GM19351 (cell line): ENCODE measurements around the gene PDIA5.

Source experiments
- ATAC-seq: cut with Tn5 transposase; IDR thresholded peaks from one replicate; pipeline ENCODE4 v1.9.1; 2021; ENCODE audit warnings: mild to moderate bottlenecking, moderate library complexity; ENCODE audit not compliant: unreplicated experiment

PDIA5 gene

DNA sequence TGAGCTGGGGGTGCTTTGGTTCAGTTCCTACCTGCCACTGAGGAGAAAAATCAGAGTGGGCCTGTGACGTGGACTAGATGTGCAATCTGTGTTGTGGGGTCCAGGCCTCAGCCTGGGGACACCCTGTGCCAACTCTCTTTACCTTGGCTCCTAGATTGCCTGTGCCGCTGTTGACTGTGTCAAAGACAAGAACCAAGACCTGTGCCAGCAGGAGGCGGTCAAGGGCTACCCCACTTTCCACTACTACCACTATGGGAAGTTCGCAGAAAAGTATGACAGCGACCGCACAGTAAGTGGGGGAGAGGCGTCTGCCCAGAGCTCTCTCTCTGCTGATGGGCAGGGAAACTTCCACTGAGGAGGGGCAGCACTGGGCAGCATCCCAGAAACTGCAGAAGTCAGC is 94.3 kb downstream of the PDIA5 start:
- ATAC-seq = no peak

DNA sequence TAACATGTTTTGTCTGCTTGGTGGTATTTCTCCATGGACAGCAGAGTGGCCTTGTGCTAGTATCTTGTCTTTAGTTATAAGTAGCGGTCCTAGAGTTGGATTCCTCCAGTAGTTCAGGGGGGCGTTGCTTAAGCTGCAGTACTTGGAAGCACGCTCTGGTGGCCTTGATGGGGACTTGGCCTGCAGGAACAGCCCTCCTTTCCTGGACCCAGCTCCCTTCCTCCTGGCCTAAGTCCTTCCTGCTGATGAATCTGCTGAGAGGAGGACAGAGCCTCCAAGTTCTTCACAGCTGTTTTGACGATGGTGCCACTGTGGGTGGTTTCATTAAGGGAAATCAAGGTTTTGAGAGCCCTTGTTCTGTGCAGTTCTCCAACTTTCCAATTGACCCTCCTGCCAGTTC is 96.3 kb downstream of the PDIA5 start:
- ATAC-seq = no peak

DNA sequence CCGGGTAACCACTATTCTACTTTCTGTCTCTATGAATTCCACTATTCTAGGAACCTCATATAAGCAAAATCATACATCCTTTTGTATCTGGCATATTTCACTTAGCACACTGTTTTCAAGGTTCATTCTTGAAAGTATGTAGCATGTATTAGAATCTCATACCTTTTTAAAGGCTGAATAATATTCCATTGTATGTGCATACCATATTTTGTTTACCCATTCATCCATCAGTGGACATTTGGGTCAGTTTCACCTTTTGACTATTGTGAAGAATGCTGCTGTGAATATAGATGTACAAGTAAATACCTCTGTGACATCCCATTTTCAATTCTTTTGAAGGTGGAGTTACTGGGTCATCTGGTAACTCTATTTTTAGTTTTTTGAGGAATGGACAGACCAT is 98.3 kb downstream of the PDIA5 start:
- ATAC-seq = no peak

DNA sequence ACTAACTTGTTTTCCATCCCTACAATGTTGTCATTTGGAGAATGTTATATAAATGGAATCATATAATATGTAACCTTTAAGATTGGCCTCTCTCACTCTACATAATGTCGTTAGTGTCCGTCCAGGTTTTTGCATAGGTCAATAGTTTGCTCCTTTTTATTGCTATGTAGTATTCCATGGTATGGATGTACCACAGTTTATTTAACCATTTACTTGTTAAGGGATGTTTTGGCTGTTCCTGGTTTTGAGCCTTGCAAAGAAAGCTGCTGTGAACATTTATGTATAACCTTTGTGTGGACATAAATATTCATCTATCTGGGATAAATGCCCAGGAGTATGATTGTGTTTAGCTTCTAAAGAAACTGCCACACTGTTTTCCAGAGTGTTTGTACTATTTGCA is 100.9 kb downstream of the PDIA5 start:
- no peak for ATAC-seq

DNA sequence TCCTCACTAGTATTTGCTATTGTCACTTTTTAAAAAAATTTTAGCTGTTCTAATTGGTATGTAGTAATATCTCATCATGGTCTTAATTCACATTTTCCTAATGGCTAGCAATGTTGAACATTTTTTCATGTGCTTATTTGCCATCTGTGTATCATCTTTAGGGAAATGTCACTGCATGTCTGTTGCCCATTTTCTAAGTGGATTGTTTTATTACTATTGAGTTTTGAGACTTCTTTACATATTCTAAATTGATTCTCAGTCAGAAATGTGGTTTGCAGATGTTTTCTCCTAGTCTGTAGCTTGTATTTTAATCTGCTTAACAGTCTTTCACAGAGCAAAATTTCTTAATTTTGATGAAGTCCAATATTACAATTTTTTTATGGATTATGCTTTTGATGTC is 101.3 kb downstream of the PDIA5 start:
- ATAC-seq = no peak

DNA sequence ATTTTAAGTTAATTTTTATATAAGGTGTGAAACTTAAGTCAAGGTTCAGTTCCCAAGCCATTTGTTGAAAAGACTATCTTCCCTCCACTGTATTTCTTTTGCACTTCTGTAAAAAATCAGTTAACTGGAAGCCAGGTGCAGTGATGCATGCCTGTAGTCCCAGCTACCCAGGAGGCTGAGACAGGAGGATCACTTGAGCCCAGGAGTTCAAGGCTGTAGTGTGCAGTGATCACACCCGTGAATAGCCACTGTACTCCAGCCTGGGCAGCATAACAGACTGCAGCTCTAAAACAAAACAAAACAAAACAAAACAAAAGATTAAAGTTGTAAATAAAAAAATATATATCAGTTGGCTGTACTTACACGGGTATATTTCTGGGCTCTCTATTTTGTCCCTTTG is 101.8 kb downstream of the PDIA5 start:
- no peak for ATAC-seq

DNA sequence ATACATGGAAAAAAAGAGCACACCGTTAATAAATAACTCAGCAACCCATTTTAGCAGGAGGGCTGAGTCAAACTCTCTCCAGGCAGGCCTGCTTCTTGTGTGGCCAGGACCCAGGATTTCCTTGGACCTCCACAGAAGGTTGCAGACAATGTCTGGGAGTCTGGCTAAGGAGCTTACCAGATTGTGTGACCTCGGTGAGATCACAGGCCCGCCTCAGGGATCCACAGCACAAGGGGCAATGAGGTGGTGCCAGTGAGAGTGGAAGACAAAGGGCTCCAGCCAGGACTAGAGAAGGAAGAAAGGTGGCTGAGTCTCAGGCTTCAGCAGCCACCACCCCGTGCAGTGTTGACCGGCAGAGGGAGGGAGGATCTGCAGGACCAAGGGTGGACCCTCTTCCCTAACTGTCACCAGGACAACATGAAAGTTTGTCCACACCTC is 102.7 kb downstream of the PDIA5 start:
- no peak for ATAC-seq

DNA sequence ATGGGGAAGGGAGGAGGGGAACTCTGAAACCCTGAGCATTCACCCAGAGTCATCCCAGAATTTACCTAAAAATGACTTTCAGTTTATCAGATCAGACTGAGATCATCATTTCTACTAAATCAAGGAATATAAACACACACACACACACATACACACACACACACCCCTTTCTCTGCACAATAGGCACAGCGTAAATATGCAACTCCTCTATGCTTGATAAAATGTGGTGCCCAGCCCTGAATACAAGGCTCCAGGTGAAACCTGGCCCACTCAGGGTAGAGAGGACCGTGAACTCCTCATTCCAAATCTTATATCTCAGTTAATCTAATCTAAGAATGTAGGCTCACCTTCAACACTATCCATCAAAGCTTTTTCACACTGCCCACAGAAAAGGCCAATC is 103.1 kb downstream of the PDIA5 start:
- ATAC-seq = no peak

DNA sequence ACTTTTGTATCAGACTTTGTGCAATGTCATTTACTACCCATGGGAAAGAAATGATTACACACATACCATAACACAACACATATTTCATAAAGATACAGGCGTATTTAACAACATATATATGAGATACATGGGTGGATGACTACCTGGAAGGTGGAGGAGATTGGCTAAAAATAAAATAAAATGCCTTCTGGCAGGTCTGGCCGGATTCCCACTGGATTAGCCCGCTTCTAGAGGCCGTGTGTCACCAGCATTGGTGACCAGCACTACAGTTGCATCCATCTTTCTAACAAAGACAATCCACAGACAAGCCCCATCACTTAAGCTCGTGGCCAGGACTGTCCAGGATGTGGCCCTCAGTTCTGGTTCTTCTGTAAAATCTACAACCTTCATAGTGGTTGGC is 114.0 kb downstream of the PDIA5 start:
- no peak for ATAC-seq

DNA sequence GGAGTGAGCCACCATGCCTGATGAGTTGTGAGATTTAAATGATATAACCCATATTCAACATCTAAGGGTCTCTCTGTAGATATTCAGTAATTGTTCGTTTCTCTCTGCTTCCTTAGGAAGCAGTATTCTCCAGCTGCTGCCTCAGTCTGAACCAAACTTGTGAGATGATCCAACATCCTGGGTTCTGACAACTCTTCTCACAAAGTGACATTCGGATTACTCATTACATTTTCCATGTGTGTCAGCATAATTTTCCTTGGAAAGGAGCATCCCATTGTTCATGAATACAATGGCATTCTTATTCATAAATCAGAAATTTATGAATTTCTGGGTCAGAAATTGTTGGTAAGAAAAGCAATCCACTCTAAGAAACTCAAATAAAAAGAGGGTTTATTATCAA is 119.9 kb downstream of the PDIA5 start:
- no peak for ATAC-seq

DNA sequence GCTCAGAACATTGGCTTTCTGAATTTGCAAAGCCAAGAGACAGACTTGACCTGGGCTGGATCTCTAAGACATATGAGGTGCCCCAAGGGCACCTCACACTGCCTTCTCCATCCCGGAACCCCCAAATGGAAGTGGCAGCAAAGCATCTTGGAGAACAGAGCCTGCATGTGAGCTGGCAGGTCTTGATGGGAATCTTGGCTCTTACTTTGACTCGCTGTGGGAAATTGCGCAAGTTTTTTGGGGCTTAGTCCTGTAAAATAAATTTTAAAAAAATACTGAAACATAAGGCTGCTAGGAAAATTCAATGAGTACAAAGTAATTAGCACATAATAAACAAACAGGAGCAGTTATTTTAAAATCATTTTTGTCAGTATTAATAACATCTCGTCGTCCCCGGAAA is 121.2 kb downstream of the PDIA5 start:
- no peak for ATAC-seq

DNA sequence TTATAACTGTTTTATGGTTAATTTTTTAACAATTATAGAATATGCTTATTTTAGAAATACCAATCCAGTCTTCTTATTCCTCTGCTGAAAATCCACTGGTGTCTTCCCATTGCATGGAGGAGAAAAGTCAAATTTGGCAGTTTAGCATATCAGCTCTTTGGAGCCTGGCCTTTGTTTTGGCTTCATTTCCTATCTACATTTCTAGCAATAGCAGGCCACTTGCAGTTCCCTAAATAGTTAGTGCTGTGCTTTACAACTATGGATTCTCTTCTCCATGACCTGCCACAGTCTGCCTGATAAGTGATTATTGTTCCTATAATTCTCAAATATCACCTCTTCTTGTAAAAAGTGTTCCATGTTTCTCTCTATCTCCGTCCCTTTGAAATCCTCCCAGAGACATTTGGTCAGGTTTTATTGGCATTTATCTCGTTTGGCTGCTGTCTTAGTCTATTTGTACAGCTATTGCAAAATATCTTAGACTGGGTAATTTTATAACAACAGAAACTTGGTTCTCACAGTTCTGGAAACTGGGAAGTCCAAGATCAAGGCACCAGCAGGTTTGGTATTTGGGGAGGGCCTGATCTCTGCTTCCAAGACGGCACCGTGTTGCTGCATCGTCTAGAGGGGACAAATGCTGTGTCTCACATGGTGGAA is 126.8 kb downstream of the PDIA5 start:
- ATAC-seq = no peak

DNA sequence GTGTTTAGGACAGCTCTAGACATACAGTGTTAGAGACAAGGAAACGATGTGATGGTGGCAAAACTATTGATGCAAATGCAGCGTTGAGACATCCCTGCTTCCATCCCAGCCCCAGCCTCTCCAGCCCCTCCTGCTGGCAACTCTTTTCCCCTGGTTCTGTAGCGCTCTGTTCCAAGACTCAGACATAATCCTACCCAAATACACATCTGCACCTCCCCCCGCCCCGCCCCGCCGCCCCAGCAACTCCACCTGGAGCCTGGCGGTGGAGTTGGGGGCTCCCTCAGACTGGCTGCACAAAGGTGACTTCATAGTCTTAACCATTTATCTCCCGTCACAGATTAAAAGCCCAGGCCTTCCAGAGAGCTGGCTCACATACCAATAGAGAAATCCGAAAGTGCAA is 127.7 kb downstream of the PDIA5 start:
- no peak for ATAC-seq

DNA sequence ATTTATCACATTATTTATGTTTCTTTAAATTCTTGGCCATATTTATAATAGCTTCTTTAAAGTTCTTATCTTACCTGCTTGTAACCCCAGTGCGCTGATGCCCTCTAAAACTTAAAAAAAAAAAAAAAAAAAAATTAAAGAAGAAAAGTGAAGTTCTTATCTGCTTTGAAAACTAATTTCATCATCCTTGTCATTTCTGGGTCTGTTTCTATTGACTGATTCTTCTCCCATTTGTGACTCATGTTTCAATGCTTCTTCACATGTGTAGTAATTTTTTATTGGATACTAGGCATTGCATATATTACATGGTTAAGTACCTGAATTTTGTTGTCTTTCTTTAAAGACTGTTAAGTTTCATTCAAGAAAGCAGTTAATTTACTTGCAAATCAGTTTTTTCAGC is 131.5 kb downstream of the PDIA5 start:
- no peak for ATAC-seq

DNA sequence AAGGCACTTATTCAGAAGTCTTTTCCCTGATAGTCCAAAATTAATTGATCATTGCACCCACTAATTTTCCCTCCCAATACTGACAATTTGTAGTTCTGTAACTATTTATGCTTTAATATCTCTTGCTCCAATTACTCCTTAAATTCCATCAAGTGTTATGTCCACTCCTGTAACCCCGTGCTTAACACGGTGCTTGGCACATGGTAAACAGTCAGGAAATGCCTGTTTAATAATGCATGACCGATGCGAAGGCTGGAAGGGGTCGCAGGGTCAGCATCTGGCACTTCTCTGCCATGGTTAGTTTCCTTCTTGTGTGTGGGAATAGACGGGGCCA is 134.4 kb downstream of the PDIA5 start:
- no peak for ATAC-seq

DNA sequence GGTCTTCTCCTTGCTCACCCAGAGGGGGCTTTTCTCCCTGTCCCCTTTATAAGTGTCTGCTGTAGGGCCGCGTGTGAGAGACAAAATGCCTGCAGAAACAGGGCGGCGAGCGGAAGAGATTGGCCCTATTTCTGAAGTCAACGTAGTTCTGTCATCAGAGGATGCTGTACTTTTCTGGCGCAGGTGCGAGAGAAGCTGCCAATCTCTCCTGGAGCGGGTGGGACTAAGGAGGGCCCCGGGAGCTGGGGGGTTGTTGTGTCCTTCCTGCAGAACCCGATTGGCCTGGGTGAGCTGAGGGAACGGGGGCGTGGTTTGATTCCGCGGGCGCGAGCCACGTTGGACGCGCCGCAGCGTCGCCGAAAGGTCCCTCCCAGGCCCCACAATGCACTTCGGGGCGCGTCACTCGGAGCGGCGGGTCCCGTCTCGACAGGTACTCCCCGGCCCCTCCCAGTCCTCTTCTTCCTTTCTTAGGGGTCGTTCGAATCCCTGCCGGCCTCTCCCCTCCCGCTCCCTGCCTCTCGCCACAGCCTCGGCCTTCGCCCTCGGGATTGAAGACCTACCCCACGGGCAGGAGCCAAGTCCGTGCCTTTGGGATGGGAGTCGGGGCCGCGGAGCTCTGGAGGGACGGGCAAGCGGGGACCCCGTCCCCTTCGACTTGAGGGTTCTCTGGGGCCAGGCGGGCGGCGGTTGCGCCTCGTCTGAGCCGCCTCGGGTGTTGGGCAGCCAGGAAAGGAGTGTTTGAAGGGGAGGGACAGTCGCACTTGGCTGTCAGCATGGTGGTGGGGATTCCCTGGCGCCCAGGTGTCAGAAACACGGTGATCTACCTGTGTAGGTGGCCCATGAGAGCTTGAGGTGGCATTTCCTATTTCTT is 135.0 kb downstream of the PDIA5 start, which contains the start of gene SEC22A:
Gene SEC22A (plus strand): TSS at position 387 of the 871 bp plus-strand sequence. CDS start 7,275 bp downstream, outside the sequence.
- peak; percentile 96 for ATAC-seq

DNA sequence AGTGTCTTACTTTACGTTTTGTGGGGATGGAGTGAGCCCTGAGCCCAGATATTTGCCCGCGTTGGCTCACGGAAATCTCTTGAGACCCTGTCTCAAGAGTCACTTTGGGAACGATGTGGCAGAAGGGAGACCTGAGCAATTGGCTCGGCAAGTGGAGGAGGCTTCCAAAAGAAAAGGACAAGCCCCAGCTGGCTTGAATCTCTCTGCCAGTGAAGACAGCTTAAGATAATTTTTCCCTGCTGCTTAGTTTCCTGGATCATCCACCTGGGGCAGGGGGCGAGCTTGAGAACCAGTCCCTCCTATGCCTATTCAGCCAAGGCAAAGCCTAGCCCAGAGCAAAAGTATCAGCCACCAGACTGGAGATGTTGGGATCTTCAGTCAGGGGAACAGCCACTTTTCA is 135.6 kb downstream of the PDIA5 start:
- ATAC-seq = no peak
